GM19239 (cell line): ENCODE data around the gene DLG2.

Source experiments
- DNase-seq: peaks from one replicate; pipeline ENCODE4 v3.0.0; 2011; ENCODE audit warnings: low spot score; ENCODE audit not compliant: insufficient read length
- FAIRE-seq: peaks from 2 replicates; lab custom pipeline; 2011; peaks lifted over from hg19 to GRCh38; lab: Jason Lieb, UNC

The DLG2 gene

GRCh38 chr11:84140386-84141169 lies 1486.6 kb downstream of the DLG2 start:
- DNase-seq (no peak), FAIRE-seq (no peak)

- FAIRE-seq (no peak), DNase-seq (no peak)
These were observed 1489.2 kb downstream of the DLG2 start for GRCh38 chr11:84137960-84138359.

- no peak for FAIRE-seq
- DNase-seq = no peak
These were observed 1489.6 kb downstream of the DLG2 start for GRCh38 chr11:84137505-84137904.

- DNase-seq = no peak
- no peak for FAIRE-seq
These were observed 1490.2 kb downstream of the DLG2 start for GRCh38 chr11:84136926-84137325.

- DNase-seq (no peak), FAIRE-seq (no peak)
These were observed 1496.3 kb downstream of the DLG2 start for GRCh38 chr11:84130646-84131427.

GRCh38 chr11:84129961-84130576 lies 1497.1 kb downstream of the DLG2 start:
- DNase-seq (no peak), FAIRE-seq (no peak)

GRCh38 chr11:84128840-84129239 lies 1498.3 kb downstream of the DLG2 start:
- DNase-seq (no peak), FAIRE-seq (no peak)

- no peak for DNase-seq
- FAIRE-seq = no peak
These were observed 1509.8 kb downstream of the DLG2 start for GRCh38 chr11:84117394-84117793.

- DNase-seq = no peak
- no peak for FAIRE-seq
These were observed 1520.6 kb downstream of the DLG2 start for GRCh38 chr11:84106541-84106940.

- DNase-seq (no peak), FAIRE-seq (no peak)
These were observed 1522.0 kb downstream of the DLG2 start for GRCh38 chr11:84105148-84105547.

GRCh38 chr11:84103096-84103495 lies 1524.0 kb downstream of the DLG2 start:
- DNase-seq (no peak), FAIRE-seq (no peak)

- DNase-seq (no peak), FAIRE-seq (no peak)
These were observed 1530.0 kb downstream of the DLG2 start for GRCh38 chr11:84097186-84097585.

GRCh38 chr11:84091212-84091986 lies 1535.7 kb downstream of the DLG2 start:
- no peak for FAIRE-seq
- no peak for DNase-seq

GRCh38 chr11:84089072-84090057 lies 1537.8 kb downstream of the DLG2 start:
- no peak for FAIRE-seq
- no peak for DNase-seq

GRCh38 chr11:84071851-84072250 lies 1555.3 kb downstream of the DLG2 start:
- no peak for FAIRE-seq

GRCh38 chr11:84069048-84069447 lies 1558.1 kb downstream of the DLG2 start:
- DNase-seq (no peak), FAIRE-seq (no peak)

More at GRCh38 chr11:84071851-84072250, 1555.3 kb downstream of the DLG2 start:
- DNase-seq = no peak

GRCh38 chr11:84061726-84062125 lies 1565.4 kb downstream of the DLG2 start:
- FAIRE-seq (no peak), DNase-seq (no peak)

- FAIRE-seq = no peak
- no peak for DNase-seq
These were observed 1570.3 kb downstream of the DLG2 start for GRCh38 chr11:84056653-84057376.
